CD4-positive, alpha-beta T cell treated with Interleukin-1 beta for 1 hour (primary cell): ENCODE measurements around the gene TMEM87B.
"Not testable (repeated sequence)": the region's sequence is repeated elsewhere in the genome, so short reads cannot be mapped to it uniquely, and the experiment has no call there.

Source experiments
- DNase-seq, 2 donors: peaks; one replicate each; pipeline ENCODE4 v3.0.0-alpha.2; 2020 to 2022

The TMEM87B gene

GRCh38 chr2:112033600-112033999, 21.5 kb upstream of the TMEM87B start:
- DNase-seq, result peak in 1 of 2 donors; percentile 4

GRCh38 chr2:112034924-112035323, 20.1 kb upstream of the TMEM87B start:
- DNase-seq, result no peak

GRCh38 chr2:112035786-112036185, 19.3 kb upstream of the TMEM87B start:
- no peak for DNase-seq

- not testable (repeated sequence) for DNase-seq
Observed at GRCh38 chr2:112039556-112039955, 15.5 kb upstream of the TMEM87B start.

- not testable (repeated sequence) for DNase-seq
Observed at GRCh38 chr2:112040066-112040465, 15.0 kb upstream of the TMEM87B start.

- not testable (repeated sequence) for DNase-seq
Observed at GRCh38 chr2:112041460-112041859, 13.6 kb upstream of the TMEM87B start.

GRCh38 chr2:112045446-112046014, 9.5 kb upstream of the TMEM87B start:
- DNase-seq, result no peak

GRCh38 chr2:112046231-112046630, 8.8 kb upstream of the TMEM87B start:
- DNase-seq, result no peak

- no peak for DNase-seq
Observed at GRCh38 chr2:112047537-112048235, 7.4 kb upstream of the TMEM87B start.

GRCh38 chr2:112048236-112048592, 6.9 kb upstream of the TMEM87B start:
- no peak for DNase-seq

- peak; percentile 7 to 68 for DNase-seq
Observed at GRCh38 chr2:112048887-112049286, 6.2 kb upstream of the TMEM87B start.

GRCh38 chr2:112050316-112050715, 4.8 kb upstream of the TMEM87B start:
- DNase-seq, result no peak

GRCh38 chr2:112053917-112054846, 887 bp upstream of the TMEM87B start:
- peak; percentile 97 to 99 for DNase-seq

- DNase-seq, result peak; percentile 20 to 37
Observed at GRCh38 chr2:112055730-112056625, 909 bp downstream of the TMEM87B start.

GRCh38 chr2:112056626-112056987, 1.5 kb downstream of the TMEM87B start:
- DNase-seq, result no peak

- DNase-seq, result no peak
Observed at GRCh38 chr2:112059671-112060070, 4.6 kb downstream of the TMEM87B start.

GRCh38 chr2:112061299-112061698, 6.2 kb downstream of the TMEM87B start:
- DNase-seq, result no peak

- no peak for DNase-seq
Observed at GRCh38 chr2:112061840-112062239, 6.8 kb downstream of the TMEM87B start.

GRCh38 chr2:112062894-112063293, 7.8 kb downstream of the TMEM87B start:
- no peak for DNase-seq

- DNase-seq, result no peak
Observed at GRCh38 chr2:112065486-112065885, 10.4 kb downstream of the TMEM87B start.

GRCh38 chr2:112065966-112066365, 10.9 kb downstream of the TMEM87B start:
- DNase-seq, result no peak

GRCh38 chr2:112069794-112070193, 14.7 kb downstream of the TMEM87B start:
- not testable (repeated sequence) for DNase-seq

- no peak for DNase-seq
Observed at GRCh38 chr2:112073875-112074274, 18.8 kb downstream of the TMEM87B start.
